ENCODE measurements around the gene SHC3. TPM values are rescaled to one million over a fixed set of nuclear protein-coding genes. Genes with fewer than 3 reads are reported as not detected.

SHC3 gene
- total RNA-seq, 1 experiment from 2014 or later = 0.27 TPM

- TF ChIP-seq REST (IDR thresholded peaks at IDR 0.05; ENCODE audit: low read depth) = no peak
- TF ChIP-seq POLR2AphosphoS5 (IDR thresholded peaks at IDR 0.05; ENCODE audit: low read depth, low read length) = no peak
These were observed 62.4 kb downstream of the SHC3 start (continued) for GRCh38 chr9:89116064-89116804.

GRCh38 chr9:89115426-89115825 is 63.2 kb downstream of the SHC3 start:
- H3K27me3 ChIP-seq (ENCODE audit: insufficient read depth, low read length) = peaks cover 12% of the 10 kb centered on the region
- no peak overlapping the region for H3K9ac ChIP-seq (ENCODE audit: low read length)
- H3K79me2 ChIP-seq (ENCODE audit: insufficient read depth, low read length) = no peaks in the 10 kb centered on the region
- TF ChIP-seq POLR2AphosphoS5 (IDR thresholded peaks at IDR 0.05; ENCODE audit: low read depth, low read length) (no peak), SP1 (IDR thresholded peaks at IDR 0.05; ENCODE audit: low read depth) (no peak), ELF1 (IDR thresholded peaks at IDR 0.05; ENCODE audit: borderline replicate concordance, low read depth) (no peak), TCF7L2 (IDR thresholded peaks at IDR 0.05; ENCODE audit: borderline replicate concordance, extremely low read depth, insufficient read depth, insufficient read length) (no peak), EZH2phosphoT487 (IDR thresholded peaks at IDR 0.05; ENCODE audit: borderline replicate concordance) (no peak), CEBPB (IDR thresholded peaks at IDR 0.05; ENCODE audit: low read depth) (no peak), RAD21 (IDR thresholded peaks at IDR 0.05; ENCODE audit: low read depth) (no peak), EGR1 (IDR thresholded peaks at IDR 0.05; ENCODE audit: low read depth) (no peak), MAX (IDR thresholded peaks at IDR 0.05) (no peak), FOSL1 (IDR thresholded peaks at IDR 0.05; ENCODE audit: low read depth) (no peak), CTCF (IDR thresholded peaks at IDR 0.05 in 2 of 3, conservative IDR thresholded peaks at IDR 0.05 in 1 of 3; ENCODE audit: borderline replicate concordance in 1 of 3, insufficient read depth in 1 of 3, low read depth in 2 of 3, low read length in 2 of 3) (no peak), ZBTB33 (IDR thresholded peaks at IDR 0.05; ENCODE audit: extremely low read depth, insufficient replicate concordance, low read length) (no peak), SRF (IDR thresholded peaks at IDR 0.05; ENCODE audit: low read depth) (no peak), JUND (IDR thresholded peaks at IDR 0.05) (no peak), YY1 (IDR thresholded peaks at IDR 0.05; ENCODE audit: extremely low read depth, insufficient replicate concordance, low read depth, low read length) (no peak), ZFX (IDR thresholded peaks at IDR 0.05) (no peak), ATF3 (IDR thresholded peaks at IDR 0.05) (no peak)
- ATAC-seq (no peak), DNase-seq (ENCODE audit: low read depth, low spot score) (no peak)
- intact Hi-C loops (cut with micrococcal nuclease) = no loop called here
- H4K20me1 ChIP-seq (ENCODE audit: insufficient read depth) = no peaks in the 10 kb centered on the region
- H3K4me3 ChIP-seq (replicated peaks in 1 of 2; ENCODE audit: low read depth in 1 of 2, low read length in 2 of 2) = no peak overlapping the region
- no peaks in the 10 kb centered on the region for H3K36me3 ChIP-seq (ENCODE audit: control insufficient read depth in 1 of 2, insufficient read depth in 2 of 2, low read length in 2 of 2)
- H3K4me2 ChIP-seq (ENCODE audit: low read length) = no peak overlapping the region
- RAD21 ChIA-PET (ENCODE audit: low non-redundant PET in 1 of 2, low total read pairs in 2 of 2, uncharacterized antibody in 2 of 2, unreplicated experiment in 2 of 2) = no interaction called here
- no peaks in the 10 kb centered on the region for H3K4me1 ChIP-seq (ENCODE audit: control insufficient read depth in 1 of 2, insufficient read depth in 2 of 2, low read length in 2 of 2)
- POLR2A ChIA-PET = no interaction called here
- no TSS peak for BruUV-seq (replicated peaks)
- no peak overlapping the region for H2AFZ ChIP-seq (ENCODE audit: low read depth, low read length, poor library complexity, severe bottlenecking)
- no peaks in the 10 kb centered on the region for H3K9me2 ChIP-seq (ENCODE audit: insufficient read depth)
- H3K9me3 ChIP-seq (ENCODE audit: control insufficient read depth in 1 of 2, insufficient read depth in 1 of 2, low read depth in 1 of 2, low read length in 2 of 2) = no peaks in the 10 kb centered on the region
- no peak overlapping the region for H3K27ac ChIP-seq (ENCODE audit: low read depth, low read length)
- CTCF ChIA-PET = no interaction called here

Measured in HCT116 (cell line).